H1 (cell line): ENCODE data around the gene KRTDAP. TPM values are rescaled to one million over a fixed set of nuclear protein-coding genes. Genes with fewer than 3 reads are reported as not detected.

Experiments
- CTCF ChIA-PET: fragments of 300-600 bp; sonication (Branson Sonifier 250); formaldehyde crosslinking; loops from one replicate; lab custom pipeline; 2021; ENCODE audit not compliant: partially characterized antibody; lab: Charles Lee
- POLR2A ChIA-PET: fragments of 300-600 bp; sonication (Branson Sonifier 250); formaldehyde crosslinking; loops from one replicate; lab custom pipeline; 2021; ENCODE audit warnings: inconsistent platforms; ENCODE audit not compliant: partially characterized antibody; lab: Charles Lee
- DNase-seq, 2 experiments: peaks; one replicate each; pipeline versions ENCODE4 v3.0.0 to v3.0.0-alpha.2; 2010 to 2022; ENCODE audit warnings: low spot score in 2 of 2, low read depth in 1 of 2, mixed read lengths in 1 of 2
- FAIRE-seq: peaks from 2 replicates; lab custom pipeline; 2011; peaks lifted over from hg19 to GRCh38; lab: Jason Lieb, UNC
- H2AFZ ChIP-seq: 2 replicates; pipeline ENCODE4 v1.8.1; 2012; ENCODE audit warnings: low read length, inconsistent platforms
- H2AK5ac ChIP-seq: 2 replicates; pipeline ENCODE4 v1.6.1; 2013; ENCODE audit warnings: low read depth, low read length
- H2BK120ac ChIP-seq: replicated peaks from 2 replicates; pipeline ENCODE3; 2013; ENCODE audit warnings: low read depth, low read length, inconsistent platforms
- H2BK12ac ChIP-seq: 2 replicates; pipeline ENCODE4 v1.6.1; 2013; ENCODE audit warnings: low read depth, low read length
- H2BK15ac ChIP-seq: 2 replicates; pipeline ENCODE4 v1.6.1; 2013; ENCODE audit warnings: low read length
- H2BK20ac ChIP-seq: 2 replicates; pipeline ENCODE4 v1.6.1; 2013; ENCODE audit warnings: low read length
- H2BK5ac ChIP-seq: 2 replicates; pipeline ENCODE4 v1.6.1; 2013; ENCODE audit warnings: low read depth, low read length
- H3K14ac ChIP-seq: 2 replicates; pipeline ENCODE4 v1.6.1; 2013; ENCODE audit warnings: inconsistent platforms; ENCODE audit not compliant: insufficient read length
- H3K18ac ChIP-seq: 2 replicates; pipeline ENCODE4 v1.6.1; 2013; ENCODE audit warnings: low read length; ENCODE audit errors: extremely low read depth
- H3K23ac ChIP-seq: 2 replicates; pipeline ENCODE4 v1.6.1; 2013; ENCODE audit warnings: inconsistent platforms; ENCODE audit not compliant: insufficient read length
- H3K23me2 ChIP-seq: 2 replicates; pipeline ENCODE4 v1.6.1; 2013; ENCODE audit warnings: low read depth, low read length
- H3K27ac ChIP-seq: 2 replicates; pipeline ENCODE4 v1.6.1; 2011; ENCODE audit warnings: low read depth, low read length, inconsistent platforms
- H3K27me3 ChIP-seq, 4 experiments: replicated peaks in 1 of 4; 1 replicate in 1 of 4; 2 replicates in 3 of 4; pipeline versions ENCODE4 v1.6.1 to v1.8.1; 2011 to 2013; ENCODE audit warnings: low read length in 3 of 4, mild to moderate bottlenecking in 3 of 4, inconsistent platforms in 2 of 4, mixed read lengths in 2 of 4, moderate library complexity in 1 of 4; ENCODE audit not compliant: control insufficient read depth in 3 of 4, insufficient read depth in 3 of 4; ENCODE audit errors: extremely low read depth in 1 of 4
- H3K36me3 ChIP-seq, 4 experiments: 2 replicates each; pipeline versions ENCODE4 v1.6.1 to v1.8.1; 2011 to 2013; ENCODE audit warnings: mild to moderate bottlenecking in 4 of 4, low read length in 3 of 4, moderate library complexity in 2 of 4, control low read depth in 1 of 4, inconsistent platforms in 1 of 4; ENCODE audit not compliant: insufficient read depth in 4 of 4, control insufficient read depth in 2 of 4
- H3K4ac ChIP-seq: replicated peaks from 2 replicates; pipeline ENCODE3; 2013; ENCODE audit warnings: low read length, low read depth, mixed read lengths, inconsistent platforms; ENCODE audit not compliant: insufficient read length
- H3K4me1 ChIP-seq, 4 experiments: replicated peaks in 1 of 4; 1 replicate in 1 of 4; 2 replicates in 3 of 4; pipeline versions ENCODE4 v1.6.1 to v1.8.1; 2011 to 2013; ENCODE audit warnings: low read length in 3 of 4, inconsistent platforms in 2 of 4, mixed read lengths in 1 of 4; ENCODE audit not compliant: insufficient read depth in 4 of 4, control insufficient read depth in 3 of 4
- H3K4me2 ChIP-seq, 2 experiments: 2 replicates each; pipeline versions ENCODE4 v1.6.1 to v1.8.1; 2011 to 2013; ENCODE audit warnings: low read depth in 2 of 2, low read length in 2 of 2, control low read depth in 1 of 2, inconsistent platforms in 1 of 2, mild to moderate bottlenecking in 1 of 2; ENCODE audit not compliant: insufficient read depth in 1 of 2
- H3K4me3 ChIP-seq, 4 experiments: fragments of 200-600, 300-600 bp in 1 of 4; sonication (generic), shearing (Covaris generic), sonication (Bioruptor Twin) in 1 of 4; 2 replicates each; pipeline versions ENCODE4 v1.5.1 to v1.8.1; 2011 to 2016; ENCODE audit warnings: low read length in 4 of 4, low read depth in 3 of 4, control low read depth in 2 of 4, inconsistent platforms in 2 of 4, mild to moderate bottlenecking in 2 of 4, mixed read lengths in 1 of 4, moderate library complexity in 1 of 4; ENCODE audit not compliant: insufficient read depth in 2 of 4; ENCODE audit errors: extremely low read depth in 1 of 4
- H3K56ac ChIP-seq: replicated peaks from 2 replicates; pipeline ENCODE3; 2013; ENCODE audit warnings: low read depth, mild to moderate bottlenecking, mixed read lengths, low read length, inconsistent platforms; ENCODE audit not compliant: insufficient read length
- H3K79me1 ChIP-seq: 2 replicates; pipeline ENCODE4 v1.6.1; 2013; ENCODE audit warnings: low read depth, low read length, control low read depth
- H3K79me2 ChIP-seq, 2 experiments: 2 replicates each; pipeline versions ENCODE4 v1.6.1 to v1.8.1; 2012 to 2013; ENCODE audit warnings: low read length in 2 of 2, mild to moderate bottlenecking in 2 of 2, inconsistent platforms in 1 of 2; ENCODE audit not compliant: insufficient read depth in 2 of 2, control insufficient read depth in 1 of 2
- H3K9ac ChIP-seq, 4 experiments: replicated peaks in 1 of 4; 1 replicate in 1 of 4; 2 replicates in 3 of 4; pipeline versions ENCODE4 v1.6.1 to v1.8.1; 2011 to 2013; ENCODE audit warnings: low read depth in 3 of 4, low read length in 3 of 4, control low read depth in 2 of 4, mild to moderate bottlenecking in 2 of 4, moderate library complexity in 2 of 4, inconsistent platforms in 1 of 4; ENCODE audit errors: extremely low read depth in 1 of 4
- H3K9me3 ChIP-seq, 2 experiments: 2 replicates each; pipeline versions ENCODE4 v1.6.1 to v1.8.1; 2012 to 2013; ENCODE audit warnings: mild to moderate bottlenecking in 2 of 2, moderate library complexity in 2 of 2, control low read depth in 1 of 2, inconsistent platforms in 1 of 2, low read depth in 1 of 2, low read length in 1 of 2, mixed read lengths in 1 of 2; ENCODE audit not compliant: insufficient read depth in 2 of 2
- H4K20me1 ChIP-seq, 2 experiments: replicated peaks in 1 of 2; 2 replicates each; pipeline versions ENCODE3 to v1.8.1; 2011 to 2013; ENCODE audit warnings: inconsistent platforms in 2 of 2, low read length in 2 of 2, mild to moderate bottlenecking in 1 of 2; ENCODE audit not compliant: insufficient read depth in 2 of 2, control insufficient read depth in 1 of 2
- H4K5ac ChIP-seq: 2 replicates; pipeline ENCODE4 v1.6.1; 2013; ENCODE audit warnings: low read length, low read depth, mixed read lengths, inconsistent platforms; ENCODE audit not compliant: insufficient read length
- H4K8ac ChIP-seq: 2 replicates; pipeline ENCODE4 v1.8.0; 2013; ENCODE audit warnings: mild to moderate bottlenecking, moderate library complexity, low read length, inconsistent platforms; ENCODE audit not compliant: insufficient read depth; ENCODE audit errors: extremely low read depth
- H4K91ac ChIP-seq: replicated peaks from 2 replicates; pipeline ENCODE3; 2013; ENCODE audit warnings: low read length, mixed read lengths, inconsistent platforms; ENCODE audit not compliant: insufficient read length
- KDM5A ChIP-seq: fragments of 200-600 bp; IDR thresholded peaks from 2 replicates; pipeline ENCODE4 v1.7.1; 2012; ENCODE audit warnings: mild to moderate bottlenecking, low read length, inconsistent platforms, mixed read lengths
- POLR2A ChIP-seq, 2 experiments: IDR thresholded peaks; 1 replicate in 1 of 2; 2 replicates in 1 of 2; pipeline ENCODE4 v1.6.1; 2011; ENCODE audit warnings: low read depth in 2 of 2, low read length in 2 of 2, mild to moderate bottlenecking in 2 of 2; ENCODE audit errors: control extremely low read depth in 1 of 2
- RFX5 ChIP-seq: IDR thresholded peaks from 2 replicates; pipeline ENCODE4 v1.6.1; 2011; ENCODE audit warnings: low read depth, low read length, improper control_type of control experiment, borderline replicate concordance
- SIN3A ChIP-seq, 2 experiments: IDR thresholded peaks in 1 of 2; conservative IDR thresholded peaks in 1 of 2; 2 replicates each; pipeline ENCODE4 v1.6.1; 2011 to 2012; ENCODE audit warnings: low read length in 2 of 2, improper control_type of control experiment in 1 of 2, low read depth in 1 of 2, mild to moderate bottlenecking in 1 of 2
- SRF ChIP-seq: IDR thresholded peaks from 2 replicates; pipeline ENCODE4 v1.6.1; 2011; ENCODE audit warnings: mild to moderate bottlenecking, low read depth, low read length, moderate library complexity
- TAF7 ChIP-seq: optimal IDR thresholded peaks from 2 replicates; pipeline ENCODE3; 2011; ENCODE audit warnings: low read depth, mild to moderate bottlenecking, inconsistent platforms, low read length, moderate library complexity, borderline replicate concordance
- WGBS, 2 experiments: shearing (Covaris generic) in 1 of 2; methylation state at CpG; one replicate each; pipeline versions ENCODE4 v1.1.6 to v1.1.7; 2013 to 2015; ENCODE audit warnings: low lambda C conversion rate in 2 of 2, mixed read lengths in 2 of 2, inconsistent platforms in 1 of 2, low coverage in 1 of 2, missing lambda C conversion rate in 1 of 2; ENCODE audit not compliant: insufficient replicate concordance in 2 of 2, insufficient coverage in 1 of 2, insufficient read length in 1 of 2; ENCODE audit errors: extremely low coverage in 1 of 2, missing lambda C conversion rate in 1 of 2; 5-methylcytosine and 5-hydroxymethylcytosine counted together
- polyA plus RNA-seq, 7 experiments: library from polyadenylated mRNA; depleted of rRNA in 3 of 7; stranded (reverse) in 5 of 7; unstranded in 2 of 7; fragments of >200 nt in 5 of 7; fragments of 200-250 nt in 2 of 7; gene quantifications; 1 replicate in 5 of 7; 2 replicates in 1 of 7; 4 replicates in 1 of 7; pipeline versions ENCODE4 v1.2.1 to v1.2.3, GENCODE V29; 2011 to 2013; ENCODE audit warnings: missing spikeins in 2 of 7, mixed read lengths in 2 of 7
- total RNA-seq: library from RNA; stranded (reverse); fragmentation: NEBNext Ultra II Directional; extraction: Animal tissue kit (Norgen Biotek cat#: 25700); gene quantifications from 2 replicates; pipeline ENCODE4 v1.2.1, GENCODE V29; 2021

The KRTDAP gene
- total and polyA plus RNA-seq, 2 of the 8 experiments (the other 6 are each of a cell fraction or from before 2014, with no cell fraction given), result 0.69 to 0.88 TPM

- H3K56ac ChIP-seq, result no peak overlapping the region
- no peak overlapping the region for H2BK12ac ChIP-seq
- no peaks in the 10 kb centered on the region for H3K27me3 ChIP-seq
- FAIRE-seq, result no peak
- peaks cover 2 to 14% of the 10 kb centered on the region in 2 experiments for H4K20me1 ChIP-seq
- no peak overlapping the region for H2AFZ ChIP-seq
- H4K5ac ChIP-seq, result no peak overlapping the region
- no peak overlapping the region for H2BK5ac ChIP-seq
- no peak overlapping the region for H3K14ac ChIP-seq
- H3K9ac ChIP-seq, result no peak overlapping the region
- peaks cover 20 to 59% (median 45%) of the 10 kb centered on the region in 4 experiments for H3K36me3 ChIP-seq
- no peak overlapping the region for H3K4me3 ChIP-seq
- TF ChIP-seq RFX5 (no peak), KDM5A (no peak), POLR2A (IDR thresholded peaks at IDR 0.05; ENCODE audit: control extremely low read depth in 1 of 2, low read depth in 2 of 2, low read length in 2 of 2) (no peak), SRF (no peak), SIN3A (conservative IDR thresholded peaks at IDR 0.05 in 1 of 2, IDR thresholded peaks at IDR 0.05 in 1 of 2; ENCODE audit: low read depth in 1 of 2, low read length in 2 of 2) (no peak), TAF7 (no peak)
- TF ChIP-seq, all 59 proteins: peak for 0
- Histone ChIP-seq H3K23ac (no peak overlapping the region), H3K4me1 (peaks cover 0 to 4% (median 2%) of the 10 kb centered on the region in 4 experiments; a peak in 2 of 7 replicates), H2BK20ac (no peak overlapping the region), H3K4me2 (no peak overlapping the region), H4K91ac (no peak overlapping the region), H3K79me2 (no peaks in the 10 kb centered on the region; a peak in 1 of 4 replicates), H4K8ac (no peak overlapping the region), H3K18ac (no peak overlapping the region), H3K79me1 (no peaks in the 10 kb centered on the region), H3K4ac (no peak overlapping the region), H3K23me2 (no peaks in the 10 kb centered on the region), H2BK15ac (no peak overlapping the region), H3K27ac (no peak overlapping the region), H3K9me3 (no peaks in the 10 kb centered on the region), H2BK120ac (no peak overlapping the region), H2AK5ac (no peak overlapping the region)
- ChIA-PET POLR2A (interaction anchor here (0.5 to 2.6 kb wide), 5 partner anchors 9 to 16 kb away, joined by 4 to 23 read pairs (median 5); partner anchors contain the start of gene DMKN), CTCF (interaction anchor here (2.0 kb wide), 1 partner anchor 9 kb away, joined by 8 read pairs; the partner anchor contains the start of gene KRTDAP)
- WGBS, 2 experiments, result 93% methylated on average over 10 of the region's 10 CpGs; no CpG with 5 or more reads in 1 of the 2 experiments
- DNase-seq, result no peak
Observed at GRCh38 chr19:35500611-35501010, 10.3 kb upstream of the KRTDAP start.
